ENCODE data around the gene ITPR1.
"Not testable (repeated sequence)": the region's sequence is repeated elsewhere in the genome, so short reads cannot be mapped to it uniquely, and the experiment has no call there.

ITPR1 gene

DNA sequence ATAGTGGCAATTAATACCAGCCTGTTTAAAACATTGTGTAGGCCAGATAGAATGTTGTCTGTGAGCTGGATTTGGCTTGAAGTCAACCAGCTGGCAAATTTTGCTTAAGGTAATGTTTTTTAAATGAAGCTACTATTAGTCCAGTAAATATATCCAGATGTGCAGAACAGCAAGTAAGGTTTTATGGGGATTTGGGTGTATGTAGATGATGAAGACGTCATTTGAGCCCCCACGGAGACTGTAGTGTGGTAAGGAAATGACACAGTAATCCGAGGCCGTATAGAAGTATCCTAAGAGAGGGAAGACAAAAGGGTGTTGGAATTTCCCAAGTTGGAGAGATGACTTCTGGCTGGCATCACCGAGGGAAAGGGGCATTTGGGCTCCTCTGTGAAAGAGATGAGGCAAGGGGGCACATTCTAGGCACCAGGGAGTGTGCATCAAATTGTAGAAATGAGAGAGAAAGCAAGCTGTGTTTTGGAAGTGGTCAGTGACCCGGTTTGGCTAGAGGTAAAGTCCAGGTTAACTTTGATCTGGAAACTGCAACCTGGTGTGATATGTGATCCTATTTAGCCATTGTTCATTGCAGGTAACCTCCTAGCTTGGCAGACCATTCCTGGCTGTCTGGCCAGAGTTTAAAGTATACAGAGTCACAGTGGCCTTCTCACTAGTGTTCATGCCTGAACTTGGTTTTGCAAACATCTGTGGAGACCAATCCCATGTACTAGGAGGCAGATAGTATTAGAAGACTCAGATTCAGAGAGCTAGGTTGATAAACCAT is 104.2 kb downstream of the ITPR1 start:
- DNase-seq (ENCODE audit: low read depth) = no peak

DNA sequence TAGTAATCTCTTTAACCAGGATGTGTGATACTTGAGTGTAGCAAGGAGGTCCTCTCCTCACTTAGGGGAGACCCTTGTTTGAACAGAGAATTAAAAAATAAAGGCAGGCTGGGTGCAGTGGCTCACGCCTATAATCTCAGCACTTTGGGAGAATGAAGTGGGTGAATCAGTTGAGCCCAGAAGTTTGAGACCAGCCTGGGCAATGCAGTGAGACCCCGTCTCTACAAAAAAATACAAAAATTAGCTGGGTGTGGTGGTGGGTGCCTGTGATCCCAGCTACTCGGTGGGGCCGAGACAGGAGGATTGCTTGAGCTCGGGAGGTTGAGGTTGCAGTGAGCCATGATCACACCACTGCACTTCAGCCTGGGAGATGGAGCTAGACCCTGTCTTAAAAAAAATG is 105.1 kb downstream of the ITPR1 start:
- DNase-seq (ENCODE audit: low read depth) = not testable (repeated sequence)

DNA sequence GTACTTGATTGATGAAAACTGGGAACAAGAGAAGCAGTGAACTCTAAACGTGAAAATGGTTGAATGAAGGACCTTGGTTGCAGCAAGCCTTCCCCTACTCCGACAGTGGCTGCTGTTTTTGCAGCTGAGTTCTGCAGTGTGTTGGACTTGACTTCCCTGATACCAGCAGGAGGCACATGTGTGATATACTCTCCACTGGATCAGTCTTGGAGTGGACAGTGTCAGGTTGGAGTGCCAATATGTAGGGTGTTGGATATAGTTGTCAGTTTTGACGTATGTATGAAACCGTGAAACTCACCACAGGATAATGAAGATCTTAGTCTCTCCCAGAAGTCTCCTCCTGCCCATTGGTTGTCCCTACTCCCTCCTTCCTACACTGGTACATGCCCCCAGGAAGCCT is 106.5 kb downstream of the ITPR1 start:
- no peak for DNase-seq (ENCODE audit: low read depth)

DNA sequence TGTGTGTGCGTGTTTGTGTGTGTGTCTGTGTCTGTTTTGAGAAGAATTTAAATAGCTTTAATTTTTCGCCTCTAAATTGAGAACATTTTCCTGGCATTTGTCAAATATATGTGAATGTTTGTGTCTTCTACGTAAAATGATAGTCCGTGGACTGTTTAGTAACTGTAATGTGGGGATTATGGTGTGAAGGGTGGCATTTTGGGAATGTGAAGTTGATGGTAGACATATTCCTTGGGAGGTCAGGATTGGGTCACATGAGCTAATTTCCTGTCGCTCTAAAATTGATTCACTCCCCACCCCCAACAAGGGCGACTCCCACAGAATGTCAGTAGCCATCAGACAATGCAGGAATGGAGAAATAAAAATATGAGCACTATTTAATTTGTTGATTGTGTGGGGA is 107.3 kb downstream of the ITPR1 start:
- DNase-seq (ENCODE audit: low read depth) = no peak

DNA sequence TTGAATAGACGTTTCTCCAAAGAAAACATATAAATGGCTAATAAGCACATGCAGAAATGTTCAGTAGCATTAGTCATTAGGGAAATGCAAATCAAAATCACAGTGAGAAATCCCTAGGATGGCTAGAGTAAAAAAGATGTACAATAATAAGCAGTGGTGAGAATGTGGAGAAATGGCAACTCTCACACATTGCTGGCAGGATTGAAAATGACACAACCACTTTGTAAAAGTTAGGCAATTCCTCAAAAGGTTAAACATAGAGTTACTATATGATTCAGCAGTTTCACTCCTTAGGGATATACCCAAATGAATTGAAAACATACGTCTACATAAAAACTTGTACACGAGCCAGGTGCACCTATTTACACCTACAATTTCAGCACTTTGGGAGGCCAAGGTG is 108.7 kb downstream of the ITPR1 start:
- DNase-seq (ENCODE audit: low read depth) = no peak

DNA sequence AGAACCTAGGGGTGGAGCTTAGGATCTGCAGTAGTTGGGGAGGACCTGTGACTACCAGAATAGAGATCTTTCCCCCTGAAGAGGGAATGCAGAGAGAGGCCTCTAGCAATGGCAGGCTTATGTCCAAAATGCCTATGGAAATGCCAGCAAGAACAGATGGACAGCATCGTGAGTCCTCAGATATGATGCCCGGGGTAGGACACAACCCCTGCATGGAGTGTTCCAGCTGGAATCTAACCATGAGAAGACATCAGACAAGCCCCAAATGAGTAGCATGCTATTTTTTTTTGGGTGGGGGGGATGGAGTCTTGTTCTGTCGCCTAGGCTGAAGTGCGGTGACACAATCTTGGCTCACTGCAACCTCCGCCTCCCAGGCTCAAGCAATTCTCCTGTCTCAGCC is 111.5 kb downstream of the ITPR1 start:
- DNase-seq (ENCODE audit: low read depth) = no peak

DNA sequence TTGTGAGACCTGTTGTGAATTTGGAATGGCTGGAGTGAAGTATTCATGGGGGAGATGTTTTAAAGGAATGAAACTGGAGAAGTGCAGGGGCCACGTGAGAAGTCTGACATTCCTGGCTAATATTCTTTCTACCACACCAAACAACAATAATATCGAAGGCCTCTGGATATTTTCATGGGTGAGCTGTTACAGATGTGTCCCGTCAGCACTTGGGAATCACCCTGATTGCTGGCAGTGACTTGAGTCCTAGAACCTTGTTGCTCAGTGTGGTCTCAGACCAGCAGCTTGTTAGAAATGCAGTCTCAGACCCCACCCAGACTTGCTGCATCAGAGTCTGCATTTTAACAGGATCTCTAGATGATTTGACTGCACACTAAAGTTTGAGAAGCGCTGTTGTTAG is 113.8 kb downstream of the ITPR1 start:
- DNase-seq (ENCODE audit: low read depth) = no peak

DNA sequence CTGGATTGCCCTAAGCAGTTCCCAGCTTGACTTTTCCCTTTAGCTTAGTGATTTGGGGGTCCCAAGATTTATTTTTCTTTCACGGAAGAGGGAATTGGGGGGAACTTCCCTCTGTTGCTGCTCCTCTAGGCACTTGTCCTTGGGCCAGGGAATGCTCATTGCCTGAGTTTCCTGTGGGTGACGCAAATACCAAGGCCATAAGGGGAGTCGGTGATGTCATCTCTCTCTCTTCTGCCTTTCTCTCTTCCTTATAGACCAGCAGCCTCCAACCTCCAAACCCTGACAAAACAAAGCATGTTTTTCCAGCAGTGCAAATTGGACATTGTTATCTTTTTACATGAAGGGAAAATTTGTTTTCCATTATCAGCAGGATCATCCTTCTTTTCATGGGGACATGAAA is 120.2 kb downstream of the ITPR1 start:
- no peak for DNase-seq (ENCODE audit: low read depth)

DNA sequence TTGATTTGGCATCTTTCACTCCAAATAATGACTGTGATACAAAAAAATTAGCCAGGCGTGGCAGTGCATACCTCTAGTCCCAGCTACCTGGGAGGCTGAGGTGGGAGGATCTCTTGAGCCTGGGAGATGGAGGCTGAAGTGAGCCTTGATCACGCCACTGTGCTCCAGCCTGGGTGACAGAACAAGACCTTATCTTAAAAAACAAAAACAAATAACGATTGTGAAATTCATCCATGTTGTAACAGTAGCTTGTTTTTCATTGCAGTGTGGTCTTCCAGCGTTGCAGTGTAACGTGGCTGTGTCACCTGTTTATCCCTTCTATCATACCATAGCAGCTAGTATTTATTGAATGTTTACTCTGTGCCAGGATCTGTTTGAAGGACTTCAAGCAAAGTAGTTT is 120.9 kb downstream of the ITPR1 start:
- no peak for DNase-seq (ENCODE audit: low read depth)

DNA sequence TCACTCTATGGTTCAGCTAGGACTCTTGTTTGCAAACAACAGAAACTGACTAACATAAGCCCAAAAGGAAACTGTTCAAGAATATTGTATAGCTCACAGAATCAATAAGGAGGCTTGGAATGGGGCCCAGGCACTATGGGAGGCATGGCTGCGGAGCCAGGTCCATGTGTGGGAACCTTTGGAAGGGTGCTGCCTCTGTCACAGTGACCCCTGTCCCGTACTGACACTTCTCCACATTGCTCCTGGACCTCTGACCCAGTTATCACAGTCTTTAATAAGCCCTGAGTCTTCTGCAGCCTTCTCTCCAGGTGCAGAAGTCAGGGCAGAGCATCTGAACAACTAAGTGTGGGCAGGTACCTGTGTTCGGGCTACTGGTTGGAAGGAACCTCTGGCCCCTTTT is 121.8 kb downstream of the ITPR1 start:
- DNase-seq (ENCODE audit: low read depth) = no peak

DNA sequence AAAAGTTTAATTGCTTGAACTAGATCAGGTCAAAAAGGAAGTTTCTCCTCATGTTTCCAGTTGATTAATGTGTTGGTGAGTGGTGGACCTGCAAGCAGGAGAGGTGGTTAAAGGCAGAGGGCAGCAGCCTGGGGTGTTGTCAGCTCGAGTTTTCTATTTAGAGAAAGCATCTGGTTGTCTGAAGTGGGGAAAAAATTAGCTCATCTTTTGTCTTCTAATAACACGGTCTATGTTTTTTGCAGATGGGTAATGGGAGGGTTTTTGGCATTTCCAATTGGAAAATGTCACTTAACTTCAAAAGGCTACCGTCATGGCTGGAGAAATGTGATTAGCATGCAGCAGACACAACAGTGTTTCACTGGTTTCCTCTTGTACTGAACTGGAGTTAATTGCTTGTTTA is 122.6 kb downstream of the ITPR1 start:
- no peak for DNase-seq (ENCODE audit: low read depth)

DNA sequence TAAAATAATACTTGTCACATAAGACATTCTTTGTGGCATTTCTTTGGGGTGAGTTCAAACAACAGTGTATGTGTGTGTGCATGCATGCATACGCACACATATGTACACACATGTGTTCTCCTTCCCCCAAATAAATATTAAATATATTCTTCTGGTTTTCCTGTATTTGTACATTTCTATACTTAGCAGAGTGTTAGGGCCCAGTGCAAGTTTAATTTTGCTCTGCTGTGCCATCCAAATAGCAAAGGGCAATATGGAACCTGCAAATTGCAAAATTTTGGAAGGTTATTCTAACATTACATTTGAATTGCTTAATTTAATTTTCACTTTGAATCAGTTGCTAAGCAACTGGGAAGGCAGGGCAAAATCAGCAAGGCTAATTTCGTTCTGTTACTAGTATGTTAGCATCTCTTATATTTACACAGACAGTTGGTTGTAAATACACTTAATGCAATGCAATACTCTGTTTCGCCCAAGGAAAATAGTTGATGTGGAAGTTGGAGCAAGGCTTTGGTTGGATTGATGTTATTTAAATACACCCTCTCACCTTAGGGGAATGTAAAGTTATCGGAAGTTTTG is 130.4 kb downstream of the ITPR1 start:
- no peak for DNase-seq (ENCODE audit: low read depth)

DNA sequence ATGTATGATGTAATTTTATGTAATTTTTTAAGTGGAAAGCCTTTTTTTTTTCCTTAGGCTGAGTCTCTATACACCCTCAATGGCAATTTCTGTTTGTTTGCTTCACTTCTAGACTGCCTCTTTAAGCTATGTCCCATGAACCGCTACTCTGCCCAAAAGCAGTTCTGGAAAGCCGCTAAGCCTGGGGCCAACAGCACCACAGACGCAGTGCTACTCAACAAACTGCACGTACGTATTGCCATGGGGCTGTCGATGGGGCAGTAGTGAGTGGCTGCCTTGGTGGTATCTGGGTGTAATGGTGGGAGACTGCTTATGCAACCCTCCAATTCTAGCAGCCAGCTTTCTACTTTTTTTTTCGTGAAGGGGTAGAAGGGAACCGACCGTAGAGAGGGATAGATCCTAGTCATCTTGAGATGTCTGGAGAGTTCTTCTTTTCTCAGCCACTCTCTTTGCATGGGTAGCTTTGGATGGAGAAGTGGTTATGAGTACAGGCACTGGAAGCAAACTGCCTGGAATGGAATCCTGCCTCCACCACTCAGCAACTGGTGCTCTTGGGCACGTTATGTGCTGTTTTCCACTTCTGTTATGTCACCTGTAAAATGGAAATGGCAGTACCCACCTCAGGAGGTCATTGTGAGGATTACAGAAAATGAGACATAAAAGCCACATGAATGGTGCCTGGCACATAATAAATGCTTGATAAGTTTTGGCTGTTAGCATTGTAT is 134.7 kb downstream of the ITPR1 start:
- no peak for DNase-seq (ENCODE audit: low read depth)

DNA sequence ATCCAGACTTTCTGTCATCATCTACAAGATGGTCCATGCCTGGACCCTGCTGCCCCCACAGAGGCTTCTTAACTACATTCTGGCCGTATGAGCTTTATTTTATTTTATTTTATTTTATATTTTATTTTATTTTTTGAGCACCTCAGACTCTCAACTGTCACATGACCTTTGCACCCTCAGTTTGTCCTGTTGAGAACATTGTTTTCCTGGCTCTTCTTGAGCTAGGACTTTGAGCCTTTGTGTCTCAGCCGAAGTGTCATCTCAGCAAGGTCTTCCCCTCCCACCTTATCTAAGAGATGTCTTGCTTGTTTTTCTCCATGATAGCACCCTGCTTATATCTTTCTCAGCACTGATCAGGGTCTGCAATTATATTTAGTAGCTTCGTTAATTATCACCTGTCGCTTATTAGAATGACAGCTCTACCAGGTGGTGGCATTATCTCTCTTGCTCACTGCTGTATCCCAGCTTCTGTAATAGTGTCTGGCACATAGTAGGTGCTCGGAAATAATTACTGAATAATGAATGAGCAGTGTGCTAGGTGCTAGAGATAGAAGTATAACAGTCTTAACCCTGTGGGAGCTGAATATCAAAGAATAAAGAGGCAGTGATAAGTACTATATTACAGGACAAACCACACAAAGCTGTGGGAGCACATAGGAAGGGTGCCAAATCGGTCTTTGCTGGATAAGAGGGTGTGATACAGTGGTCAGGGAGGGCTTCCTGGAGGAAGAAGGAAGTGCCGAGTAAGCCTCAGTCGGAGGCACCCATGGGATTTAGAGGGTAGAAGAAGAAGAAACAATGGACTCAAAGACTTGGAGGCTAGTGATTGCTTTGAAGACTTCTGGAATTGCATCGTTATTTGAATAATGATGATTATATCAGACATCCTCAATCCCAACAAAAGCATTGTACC is 136.2 kb downstream of the ITPR1 start:
- DNase-seq (ENCODE audit: low read depth) = no peak

DNA sequence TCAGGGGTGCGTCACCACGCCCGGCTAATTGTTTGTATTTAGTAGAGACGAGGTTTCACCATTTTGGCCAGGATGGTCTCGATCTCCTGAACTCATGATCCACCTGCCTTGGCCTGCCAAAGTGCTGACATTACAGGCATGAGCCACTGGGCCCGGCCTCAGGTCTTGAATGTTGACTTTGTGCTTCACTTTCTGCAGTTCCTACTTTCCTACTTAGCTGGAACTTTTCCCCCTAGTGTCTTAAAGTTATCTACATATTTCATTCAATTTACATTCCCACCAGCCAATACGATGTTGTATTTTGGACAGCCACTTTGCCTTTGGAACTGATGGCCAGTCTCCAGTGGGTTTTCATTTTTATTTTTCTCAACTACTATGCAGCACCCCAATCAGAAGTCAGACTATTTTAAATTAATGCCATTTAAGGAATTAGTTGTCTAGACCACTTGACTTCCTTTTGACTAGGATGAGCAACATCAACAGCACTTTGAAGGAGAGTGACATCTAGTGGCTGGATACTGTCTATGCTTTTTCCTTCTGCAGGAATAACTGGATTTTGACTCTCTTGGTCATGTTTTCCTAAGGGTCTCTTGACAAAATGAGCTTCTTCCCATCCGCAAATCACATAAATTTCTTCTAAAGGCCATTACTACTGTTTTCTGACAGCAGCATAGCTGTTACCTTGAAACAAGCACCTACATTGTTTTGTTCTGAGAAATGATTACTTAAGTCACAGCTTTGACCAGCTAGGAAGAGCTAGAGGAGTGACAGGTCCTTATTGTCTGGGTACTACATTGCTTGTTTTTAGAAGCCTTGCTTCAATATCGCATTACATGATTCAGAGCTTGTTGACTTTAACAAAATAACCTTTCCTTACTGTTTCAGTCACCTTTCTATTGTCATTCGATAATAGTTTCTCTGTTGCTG is 140.2 kb downstream of the ITPR1 start:
- DNase-seq (ENCODE audit: low read depth) = no peak

DNA sequence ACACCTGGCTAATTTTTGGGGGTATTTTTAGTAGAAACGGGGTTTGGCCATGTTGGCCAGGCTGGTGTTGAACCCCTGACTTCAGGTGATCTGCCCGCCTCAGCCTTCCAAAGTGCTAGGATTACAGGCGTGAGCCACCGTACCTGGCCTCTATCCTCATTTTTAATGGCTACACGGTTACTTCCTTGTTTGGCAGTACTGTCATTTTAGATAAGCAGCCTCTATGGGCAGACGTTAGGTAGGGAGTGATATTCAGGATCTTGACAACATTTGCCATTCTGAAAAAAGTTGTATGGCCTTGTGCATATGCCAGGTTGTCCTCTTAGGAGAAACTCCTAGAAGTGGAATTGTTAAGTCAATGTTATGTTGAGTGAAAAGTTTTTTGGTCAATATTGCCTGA is 141.7 kb downstream of the ITPR1 start:
- DNase-seq (ENCODE audit: low read depth) = no peak

DNA sequence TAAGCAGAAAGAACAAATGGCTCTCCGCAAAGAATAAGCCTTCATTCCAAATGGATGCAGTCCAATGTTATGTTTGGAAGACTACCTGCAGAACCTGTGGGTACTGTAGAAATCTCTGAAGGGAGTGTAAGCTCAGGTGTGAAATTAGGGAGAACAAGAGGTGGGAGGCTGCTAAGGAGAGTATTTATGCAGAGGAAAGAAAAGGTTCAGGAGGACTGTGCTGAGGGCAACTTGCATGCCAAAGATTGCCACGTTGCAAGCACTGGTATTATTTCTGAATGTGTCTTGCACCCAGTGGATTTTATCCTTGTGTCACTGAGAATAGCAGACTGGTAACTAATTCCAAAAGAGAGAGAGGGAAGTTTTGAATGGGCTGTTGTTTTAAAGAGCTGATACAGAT is 144.1 kb downstream of the ITPR1 start:
- DNase-seq (ENCODE audit: low read depth) = no peak

DNA sequence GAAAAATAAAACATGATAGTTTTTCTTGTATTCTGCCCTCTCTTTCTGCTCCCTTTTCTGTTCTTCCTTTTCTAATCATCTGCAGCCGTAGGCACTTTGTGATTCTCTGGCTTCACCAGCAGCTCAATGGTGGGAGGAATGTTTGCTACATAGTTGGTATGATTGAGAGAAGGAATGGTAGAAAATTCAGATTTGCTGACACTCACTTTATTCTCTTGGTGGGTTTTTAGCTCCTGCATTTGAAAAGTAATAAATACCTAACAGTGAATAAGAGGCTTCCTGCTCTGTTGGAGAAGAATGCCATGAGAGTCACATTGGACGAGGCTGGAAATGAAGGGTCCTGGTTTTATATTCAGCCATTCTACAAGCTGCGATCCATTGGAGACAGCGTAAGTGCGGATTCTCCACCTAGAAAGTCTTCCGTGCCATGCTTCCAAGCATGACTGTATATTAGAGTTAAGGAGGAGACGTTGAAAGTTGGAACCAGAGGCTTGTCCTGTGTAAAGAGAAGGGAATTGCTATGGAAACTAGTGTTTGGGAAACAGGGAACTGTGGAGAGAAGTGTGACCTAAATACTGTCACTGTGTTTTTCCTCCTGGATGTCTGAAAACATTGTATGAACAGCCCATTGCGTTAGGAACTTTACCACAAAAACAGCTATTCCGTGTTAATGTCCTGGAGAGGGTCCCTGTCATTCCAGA is 148.9 kb downstream of the ITPR1 start:
- DNase-seq (ENCODE audit: low read depth) = no peak

DNA sequence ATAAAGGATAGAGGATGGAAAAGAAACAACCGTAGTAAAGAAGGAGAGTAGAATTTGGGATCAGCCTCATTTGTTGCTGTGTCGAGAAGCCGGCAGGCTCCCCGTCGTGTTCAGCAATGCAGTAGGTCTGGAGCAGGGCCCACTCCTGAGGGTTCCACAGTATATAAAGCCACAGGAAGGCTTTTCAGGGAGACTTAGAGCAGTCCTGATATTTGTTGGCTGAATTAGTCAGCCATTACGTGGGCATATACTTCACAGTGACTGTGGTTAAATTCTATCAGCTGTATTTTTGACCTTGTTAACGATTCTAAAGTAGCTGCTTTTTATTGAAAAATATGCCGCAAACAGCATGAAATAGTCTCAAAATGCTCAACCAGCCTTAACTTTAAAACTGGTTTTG is 149.5 kb downstream of the ITPR1 start:
- no peak for DNase-seq (ENCODE audit: low read depth)

DNA sequence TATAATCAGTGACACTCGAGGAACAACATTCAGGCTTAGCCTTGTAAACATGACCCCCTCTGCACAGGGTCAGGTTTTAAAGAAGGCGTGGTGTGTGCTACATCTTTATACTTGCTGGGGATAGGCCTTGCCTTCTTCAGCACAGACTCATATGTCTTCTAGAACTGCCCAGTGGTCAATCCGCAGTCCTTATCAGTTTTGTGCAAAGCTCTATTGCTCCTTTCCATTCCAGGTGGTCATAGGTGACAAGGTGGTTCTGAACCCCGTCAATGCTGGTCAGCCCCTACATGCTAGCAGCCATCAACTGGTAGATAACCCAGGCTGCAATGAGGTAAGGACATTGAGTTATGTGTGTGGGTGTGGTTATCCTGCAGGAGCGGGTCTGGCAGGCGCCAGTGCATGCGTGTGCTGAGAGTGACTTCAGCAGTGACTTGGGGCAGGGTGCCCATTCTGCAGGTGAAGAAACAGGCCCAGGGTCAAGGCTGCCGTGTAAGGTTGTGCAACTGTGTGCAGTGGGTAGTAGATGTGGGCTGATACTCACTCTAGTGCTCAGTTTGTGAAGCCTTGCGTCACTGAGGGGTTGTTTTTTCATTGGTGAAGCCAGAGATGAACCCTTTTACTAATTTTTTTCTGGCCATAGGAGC is 150.9 kb downstream of the ITPR1 start:
- no peak for DNase-seq (ENCODE audit: low read depth)

Measured in stimulated activated CD8-positive, alpha-beta memory T cell treated with anti-CD3 and anti-CD28 coated beads, Interleukin-12 subunit alpha, Interleukin-12 subunit beta, amount 100 ng/mL, for 4 hours (primary cell).